SJCRH30 (cell line): ENCODE measurements around the gene PAX9. TPM values are rescaled to one million over a fixed set of nuclear protein-coding genes. Genes with fewer than 3 reads are reported as not detected.

Experiments
- DNase-seq, 2 experiments: peaks; one replicate each; pipeline ENCODE4 v3.0.0-alpha.2; 2015 to 2020
- H3K27ac ChIP-seq: fragments of 250-450 bp; sonication (Bioruptor Pico); 2 replicates; pipeline ENCODE4 v1.5.1; 2020; ENCODE audit warnings: mild to moderate bottlenecking, moderate library complexity
- H3K27me3 ChIP-seq: fragments of 250-450 bp; sonication (Bioruptor Pico); 2 replicates; pipeline ENCODE4 v1.5.1; 2020; ENCODE audit warnings: mild to moderate bottlenecking, moderate library complexity
- H3K36me3 ChIP-seq: fragments of 250-450 bp; sonication (Bioruptor Pico); 2 replicates; pipeline ENCODE4 v1.5.1; 2020; ENCODE audit warnings: mild to moderate bottlenecking, moderate library complexity
- H3K4me1 ChIP-seq: fragments of 250-450 bp; sonication (Bioruptor Pico); 2 replicates; pipeline ENCODE4 v1.5.1; 2020; ENCODE audit warnings: mild to moderate bottlenecking, moderate library complexity
- H3K4me3 ChIP-seq: fragments of 250-450 bp; sonication (Bioruptor Pico); 2 replicates; pipeline ENCODE4 v1.5.1; 2020; ENCODE audit warnings: mild to moderate bottlenecking, moderate library complexity
- H3K9me3 ChIP-seq: fragments of 250-450 bp; sonication (Bioruptor Pico); replicated peaks from 2 replicates; pipeline ENCODE4 v1.5.1; 2020; ENCODE audit warnings: mild to moderate bottlenecking, moderate library complexity
- total RNA-seq: library from RNA; depleted of rRNA; stranded (reverse); fragments of >200 nt; shearing (Covaris generic); gene quantifications from 2 replicates; pipeline ENCODE4 v1.2.3, GENCODE V29; 2014

The PAX9 gene
- total RNA-seq, 1 experiment from 2014 or later: not detected

GRCh38 chr14:36652542-36653201, 9.0 kb upstream of the PAX9 start:
- H3K27ac ChIP-seq: no peak overlapping the region
- no peaks in the 10 kb centered on the region for H3K27me3 ChIP-seq
- DNase-seq: no peak

GRCh38 chr14:36653413-36653812, 8.2 kb upstream of the PAX9 start:
- Histone ChIP-seq H3K27ac (no peak overlapping the region), H3K9me3 (no peaks in the 10 kb centered on the region), H3K4me3 (no peak overlapping the region), H3K27me3 (no peaks in the 10 kb centered on the region), H3K4me1 (no peaks in the 10 kb centered on the region), H3K36me3 (no peaks in the 10 kb centered on the region)
- DNase-seq: no peak

More at GRCh38 chr14:36652542-36653201, 9.0 kb upstream of the PAX9 start:
- H3K36me3 ChIP-seq: no peaks in the 10 kb centered on the region
- no peaks in the 10 kb centered on the region for H3K4me1 ChIP-seq
- no peaks in the 10 kb centered on the region for H3K9me3 ChIP-seq
- H3K4me3 ChIP-seq: no peak overlapping the region

GRCh38 chr14:36653962-36654793, 7.5 kb upstream of the PAX9 start:
- no peak for DNase-seq
- Histone ChIP-seq H3K4me1 (no peaks in the 10 kb centered on the region), H3K9me3 (no peaks in the 10 kb centered on the region), H3K27ac (no peak overlapping the region), H3K36me3 (no peaks in the 10 kb centered on the region), H3K27me3 (no peaks in the 10 kb centered on the region), H3K4me3 (no peak overlapping the region)

GRCh38 chr14:36654794-36655381, 6.8 kb upstream of the PAX9 start:
- Histone ChIP-seq H3K27me3 (no peaks in the 10 kb centered on the region), H3K4me3 (no peak overlapping the region)
- DNase-seq: no peak

GRCh38 chr14:36655571-36655962, 6.1 kb upstream of the PAX9 start:
- no peaks in the 10 kb centered on the region for H3K36me3 ChIP-seq
- H3K4me3 ChIP-seq: no peak overlapping the region
- H3K9me3 ChIP-seq: no peaks in the 10 kb centered on the region
- no peaks in the 10 kb centered on the region for H3K27me3 ChIP-seq
- DNase-seq: no peak
- no peak overlapping the region for H3K27ac ChIP-seq
- H3K4me1 ChIP-seq: no peaks in the 10 kb centered on the region

More at GRCh38 chr14:36654794-36655381, 6.8 kb upstream of the PAX9 start:
- Histone ChIP-seq H3K4me1 (no peaks in the 10 kb centered on the region), H3K27ac (no peak overlapping the region), H3K9me3 (no peaks in the 10 kb centered on the region), H3K36me3 (no peaks in the 10 kb centered on the region)

- no peak overlapping the region for H3K27ac ChIP-seq
- no peaks in the 10 kb centered on the region for H3K36me3 ChIP-seq
- H3K4me1 ChIP-seq: no peaks in the 10 kb centered on the region
- no peak overlapping the region for H3K4me3 ChIP-seq
- DNase-seq: no peak
- no peaks in the 10 kb centered on the region for H3K27me3 ChIP-seq
- no peaks in the 10 kb centered on the region for H3K9me3 ChIP-seq
Observed at GRCh38 chr14:36655963-36656686, 5.5 kb upstream of the PAX9 start.

- Histone ChIP-seq H3K4me1 (no peaks in the 10 kb centered on the region), H3K9me3 (no peaks in the 10 kb centered on the region), H3K36me3 (no peaks in the 10 kb centered on the region), H3K27ac (no peak overlapping the region), H3K27me3 (no peaks in the 10 kb centered on the region), H3K4me3 (no peak overlapping the region)
- no peak for DNase-seq
Observed at GRCh38 chr14:36656687-36657398, 4.8 kb upstream of the PAX9 start.

GRCh38 chr14:36657399-36658122, 4.1 kb upstream of the PAX9 start:
- Histone ChIP-seq H3K27me3 (no peaks in the 10 kb centered on the region), H3K4me3 (no peak overlapping the region), H3K4me1 (no peaks in the 10 kb centered on the region), H3K9me3 (no peaks in the 10 kb centered on the region), H3K36me3 (no peaks in the 10 kb centered on the region), H3K27ac (no peak overlapping the region)
- DNase-seq: no peak

GRCh38 chr14:36658123-36659009, 3.3 kb upstream of the PAX9 start:
- H3K27ac ChIP-seq: no peak overlapping the region
- no peaks in the 10 kb centered on the region for H3K4me1 ChIP-seq
- no peak for DNase-seq
- no peaks in the 10 kb centered on the region for H3K27me3 ChIP-seq
- H3K9me3 ChIP-seq: no peaks in the 10 kb centered on the region
- H3K36me3 ChIP-seq: no peaks in the 10 kb centered on the region
- no peak overlapping the region for H3K4me3 ChIP-seq

GRCh38 chr14:36659010-36659821, 2.4 kb upstream of the PAX9 start:
- Histone ChIP-seq H3K36me3 (no peaks in the 10 kb centered on the region), H3K27me3 (no peaks in the 10 kb centered on the region), H3K27ac (no peak overlapping the region), H3K4me1 (no peaks in the 10 kb centered on the region), H3K9me3 (no peaks in the 10 kb centered on the region), H3K4me3 (no peak overlapping the region)
- DNase-seq: no peak

- Histone ChIP-seq H3K4me3 (no peak overlapping the region), H3K4me1 (no peaks in the 10 kb centered on the region), H3K9me3 (no peaks in the 10 kb centered on the region), H3K27me3 (no peaks in the 10 kb centered on the region), H3K36me3 (no peaks in the 10 kb centered on the region), H3K27ac (no peak overlapping the region)
- no peak for DNase-seq
Observed at GRCh38 chr14:36659822-36660735, 1.6 kb upstream of the PAX9 start.
